COR-L47 (cell line): Measurements from ENCODE around the gene FES.
A peak's percentile ranks its signal among the peaks of the same experiment; 100 is the strongest.
"Not testable (repeated sequence)": the region's sequence is repeated elsewhere in the genome, so short reads cannot be mapped to it uniquely, and the experiment has no call there.

Source experiments
- DNase-seq: peaks from one replicate; lab custom pipeline; 2025; lab: John Stamatoyannopoulos, UW

FES gene

GRCh38 chr15:90883976-90884718, at the start of gene FES:
TSS of gene FES (plus strand) at chr15:90884504. CDS start at chr15:90885046, 542 bp downstream.
- DNase-seq: no peak

- DNase-seq: no peak
Observed at GRCh38 chr15:90834626-90835025, 49.7 kb upstream of the FES start.

- DNase-seq: no peak
Observed at GRCh38 chr15:90836296-90836871, 47.9 kb upstream of the FES start.

GRCh38 chr15:90837094-90837493, 47.2 kb upstream of the FES start:
- DNase-seq: no peak

- no peak for DNase-seq
Observed at GRCh38 chr15:90838139-90838538, 46.2 kb upstream of the FES start.

GRCh38 chr15:90838544-90838943, 45.8 kb upstream of the FES start:
- no peak for DNase-seq

GRCh38 chr15:90839187-90840071, 44.9 kb upstream of the FES start:
- peak; percentile 40 for DNase-seq

GRCh38 chr15:90840157-90840855, 44.0 kb upstream of the FES start:
- DNase-seq: no peak

- DNase-seq: no peak
Observed at GRCh38 chr15:90840954-90841353, 43.4 kb upstream of the FES start.

- no peak for DNase-seq
Observed at GRCh38 chr15:90844696-90845095, 39.6 kb upstream of the FES start.

- DNase-seq: no peak
Observed at GRCh38 chr15:90845201-90845949, 38.9 kb upstream of the FES start.

GRCh38 chr15:90849424-90849823, 34.9 kb upstream of the FES start:
- not testable (repeated sequence) for DNase-seq

GRCh38 chr15:90851114-90851513, 33.2 kb upstream of the FES start:
- DNase-seq: no peak

- DNase-seq: no peak
Observed at GRCh38 chr15:90851940-90852339, 32.4 kb upstream of the FES start.

GRCh38 chr15:90855139-90855538, 29.2 kb upstream of the FES start:
- DNase-seq: no peak

- DNase-seq: no peak
Observed at GRCh38 chr15:90857337-90857736, 27.0 kb upstream of the FES start.

GRCh38 chr15:90857883-90858443, 26.3 kb upstream of the FES start:
- DNase-seq: no peak

- DNase-seq: no peak
Observed at GRCh38 chr15:90859234-90860131, 24.8 kb upstream of the FES start.

GRCh38 chr15:90860450-90860849, 23.9 kb upstream of the FES start:
- no peak for DNase-seq
